ENCODE measurements around the gene CRYL1. TPM values are rescaled to one million over a fixed set of nuclear protein-coding genes. Genes with fewer than 3 reads are reported as not detected.

The CRYL1 gene
- total RNA-seq, 1 experiment from 2014 or later, result 6.7 TPM

GRCh38 chr13:20428666-20429644, 96.7 kb downstream of the CRYL1 start:
- BruUV-seq (replicated peaks), result no TSS peak
- no peaks in the 10 kb centered on the region for H3K36me3 ChIP-seq (ENCODE audit: control insufficient read depth, insufficient read depth, low read length)
- TF ChIP-seq CTCF (IDR thresholded peaks at IDR 0.05; ENCODE audit: insufficient read depth in 1 of 2, low read depth in 1 of 2, low read length in 1 of 2, severe bottlenecking in 1 of 2, unreplicated experiment in 1 of 2), result no peak
- Mint-ChIP-seq H3K4me3 (ENCODE audit: unreplicated experiment) (no peak overlapping the region), H3K4me1 (ENCODE audit: low read depth, unreplicated experiment) (no peaks in the 10 kb centered on the region), H3K9me3 (ENCODE audit: unreplicated experiment) (no peaks in the 10 kb centered on the region), H3K36me3 (ENCODE audit: insufficient read depth, unreplicated experiment) (no peaks in the 10 kb centered on the region), H3K27me3 (ENCODE audit: insufficient read depth, unreplicated experiment) (peaks cover 3% of the 10 kb centered on the region), H3K27ac (ENCODE audit: unreplicated experiment) (no peak overlapping the region)
- no peaks in the 10 kb centered on the region for H3K4me1 ChIP-seq
- POLR2A ChIA-PET, result no interaction called here
- no peak for DNase-seq
- intact Hi-C loops (cut with micrococcal nuclease; ENCODE audit: unreplicated experiment), result no loop called here
- no peaks in the 10 kb centered on the region for H3K9me3 ChIP-seq
- no peaks in the 10 kb centered on the region; the same call in 1 of the 2 replicates for H3K27me3 ChIP-seq (replicated peaks; ENCODE audit: control insufficient read depth, insufficient read depth, low read length)
- no peak overlapping the region for H3K4me3 ChIP-seq (ENCODE audit: low read depth, low read length)
- CTCF ChIA-PET, result no interaction called here

- DNase-seq, result no peak
- H3K9me3 ChIP-seq, result no peaks in the 10 kb centered on the region
- H3K27me3 Mint-ChIP-seq (ENCODE audit: insufficient read depth, unreplicated experiment), result peaks cover 3% of the 10 kb centered on the region
- H3K27me3 ChIP-seq (replicated peaks; ENCODE audit: control insufficient read depth, insufficient read depth, low read length), result no peaks in the 10 kb centered on the region; the same call in 1 of the 2 replicates
- H3K9me3 Mint-ChIP-seq (ENCODE audit: unreplicated experiment), result no peaks in the 10 kb centered on the region
- H3K4me1 Mint-ChIP-seq (ENCODE audit: low read depth, unreplicated experiment), result no peaks in the 10 kb centered on the region
- intact Hi-C loops (cut with micrococcal nuclease; ENCODE audit: unreplicated experiment), result no loop called here
- H3K27ac Mint-ChIP-seq (ENCODE audit: unreplicated experiment), result no peak overlapping the region
- H3K36me3 Mint-ChIP-seq (ENCODE audit: insufficient read depth, unreplicated experiment), result no peaks in the 10 kb centered on the region
- CTCF ChIA-PET, result no interaction called here
- no TSS peak for BruUV-seq (replicated peaks)
- no peak overlapping the region for H3K4me3 Mint-ChIP-seq (ENCODE audit: unreplicated experiment)
- no peaks in the 10 kb centered on the region for H3K4me1 ChIP-seq
- H3K36me3 ChIP-seq (ENCODE audit: control insufficient read depth, insufficient read depth, low read length), result no peaks in the 10 kb centered on the region
- POLR2A ChIA-PET, result interaction anchor here (0.5 kb wide), 1 partner anchor 50 kb away, joined by 3 read pairs; no protein-coding TSS in a partner anchor
- TF ChIP-seq CTCF (IDR thresholded peaks at IDR 0.05; ENCODE audit: insufficient read depth in 1 of 2, low read depth in 1 of 2, low read length in 1 of 2, severe bottlenecking in 1 of 2, unreplicated experiment in 1 of 2), result no peak
- no peak overlapping the region for H3K4me3 ChIP-seq (ENCODE audit: low read depth, low read length)
Observed at GRCh38 chr13:20426766-20427448, 98.8 kb downstream of the CRYL1 start.

GRCh38 chr13:20425819-20426219, 99.8 kb downstream of the CRYL1 start:
- intact Hi-C loops (cut with micrococcal nuclease; ENCODE audit: unreplicated experiment), result no loop called here
- CTCF ChIA-PET, result no interaction called here

More at GRCh38 chr13:20425819-20426219, 99.8 kb downstream of the CRYL1 start:
- Mint-ChIP-seq H3K27ac (ENCODE audit: unreplicated experiment) (no peak overlapping the region), H3K36me3 (ENCODE audit: insufficient read depth, unreplicated experiment) (no peaks in the 10 kb centered on the region), H3K27me3 (ENCODE audit: insufficient read depth, unreplicated experiment) (peaks cover 3% of the 10 kb centered on the region), H3K4me1 (ENCODE audit: low read depth, unreplicated experiment) (no peaks in the 10 kb centered on the region), H3K4me3 (ENCODE audit: unreplicated experiment) (no peak overlapping the region), H3K9me3 (ENCODE audit: unreplicated experiment) (no peaks in the 10 kb centered on the region)
- no TSS peak for BruUV-seq (replicated peaks)
- POLR2A ChIA-PET, result no interaction called here
- Histone ChIP-seq H3K27me3 (replicated peaks; ENCODE audit: control insufficient read depth, insufficient read depth, low read length) (no peaks in the 10 kb centered on the region; the same call in 1 of the 2 replicates), H3K4me1 (0 out of 2 replicates have a peak, but pooled peaks cover 3% of the 10 kb centered on the region), H3K9me3 (no peaks in the 10 kb centered on the region), H3K36me3 (ENCODE audit: control insufficient read depth, insufficient read depth, low read length) (no peaks in the 10 kb centered on the region), H3K4me3 (ENCODE audit: low read depth, low read length) (no peak overlapping the region)
- DNase-seq, result no peak
- no peak for TF ChIP-seq CTCF (IDR thresholded peaks at IDR 0.05; ENCODE audit: insufficient read depth in 1 of 2, low read depth in 1 of 2, low read length in 1 of 2, severe bottlenecking in 1 of 2, unreplicated experiment in 1 of 2)

Measured in Caco-2 (cell line).